Mesothelial cell of epicardium (in vitro differentiated cells): ENCODE results near the gene KRT77. TPM values are rescaled to one million over a fixed set of nuclear protein-coding genes. Genes with fewer than 3 reads are reported as not detected.

Experiments used
- DNase-seq, 2 experiments: peaks; one replicate each; pipeline ENCODE4 v3.0.0; 2021; ENCODE audit warnings: low spot score in 2 of 2; ENCODE audit not compliant: unreplicated experiment in 2 of 2
- H3K27ac Mint-ChIP-seq: 2 replicates; pipeline ENCODE4 v1.8.0; 2021; ENCODE audit warnings: mixed read lengths
- H3K27me3 Mint-ChIP-seq: 2 replicates; pipeline ENCODE4 v1.8.0; 2021; ENCODE audit warnings: low read depth, mixed read lengths
- H3K36me3 Mint-ChIP-seq: 2 replicates; pipeline ENCODE4 v1.8.0; 2021; ENCODE audit warnings: mixed read lengths
- H3K4me1 Mint-ChIP-seq: 2 replicates; pipeline ENCODE4 v1.8.0; 2021; ENCODE audit warnings: mixed read lengths
- H3K4me3 Mint-ChIP-seq: 2 replicates; pipeline ENCODE4 v1.8.0; 2021; ENCODE audit warnings: mild to moderate bottlenecking, moderate library complexity, mixed read lengths
- H3K9me3 Mint-ChIP-seq: 2 replicates; pipeline ENCODE4 v1.8.0; 2021; ENCODE audit warnings: mixed read lengths
- CTCF ChIP-seq: fragments of 200-600 bp; sonication (generic); IDR thresholded peaks from one replicate; pipeline ENCODE4 v1.5.0; 2021; ENCODE audit warnings: antibody characterized with exemption; ENCODE audit not compliant: unreplicated experiment
- total RNA-seq: library from RNA; stranded (reverse); gene quantifications from 3 replicates; pipeline ENCODE4 v1.2.1, GENCODE V29; 2021

Gene KRT77
- total RNA-seq, 1 donor from 2014 or later: not detected

- no peaks in the 10 kb centered on the region for H3K9me3 Mint-ChIP-seq
- H3K27ac Mint-ChIP-seq: no peak overlapping the region
- H3K27me3 Mint-ChIP-seq: peaks cover 94% of the 10 kb centered on the region
- peaks cover 8% of the 10 kb centered on the region for H3K4me1 Mint-ChIP-seq
- no peaks in the 10 kb centered on the region for H3K36me3 Mint-ChIP-seq
- no peak for DNase-seq
- peak overlapping the region; percentile 63 for H3K4me3 Mint-ChIP-seq
- TF ChIP-seq CTCF: no peak
Observed at GRCh38 chr12:52691841-52692150, 11.5 kb downstream of the KRT77 start.

GRCh38 chr12:52691076-52691840 lies 12.1 kb downstream of the KRT77 start:
- DNase-seq: peak; percentile 36 to 51
- peaks cover 8% of the 10 kb centered on the region for H3K4me1 Mint-ChIP-seq
- H3K9me3 Mint-ChIP-seq: no peaks in the 10 kb centered on the region
- peaks cover 94% of the 10 kb centered on the region for H3K27me3 Mint-ChIP-seq
- no peak overlapping the region for H3K27ac Mint-ChIP-seq
- no peaks in the 10 kb centered on the region for H3K36me3 Mint-ChIP-seq
- TF ChIP-seq CTCF: no peak
- H3K4me3 Mint-ChIP-seq: peak overlapping the region; percentile 63

- DNase-seq: no peak
- H3K4me3 Mint-ChIP-seq: peak overlapping the region; percentile 63
- no peaks in the 10 kb centered on the region for H3K9me3 Mint-ChIP-seq
- no peak overlapping the region for H3K27ac Mint-ChIP-seq
- no peaks in the 10 kb centered on the region for H3K36me3 Mint-ChIP-seq
- peaks cover 8% of the 10 kb centered on the region for H3K4me1 Mint-ChIP-seq
- TF ChIP-seq CTCF: no peak
- H3K27me3 Mint-ChIP-seq: peaks cover 94% of the 10 kb centered on the region
Observed at GRCh38 chr12:52690351-52691075, 12.8 kb downstream of the KRT77 start.

GRCh38 chr12:52689936-52690335 lies 13.4 kb downstream of the KRT77 start:
- H3K4me1 Mint-ChIP-seq: peaks cover 8% of the 10 kb centered on the region
- H3K36me3 Mint-ChIP-seq: no peaks in the 10 kb centered on the region
- TF ChIP-seq CTCF: no peak
- no peak for DNase-seq
- peaks cover 94% of the 10 kb centered on the region for H3K27me3 Mint-ChIP-seq
- peak overlapping the region; percentile 12 for H3K4me3 Mint-ChIP-seq
- H3K9me3 Mint-ChIP-seq: no peaks in the 10 kb centered on the region
- no peak overlapping the region for H3K27ac Mint-ChIP-seq

- Mint-ChIP-seq H3K4me3 (no peak overlapping the region), H3K27me3 (peaks cover 95% of the 10 kb centered on the region), H3K4me1 (peaks cover 8% of the 10 kb centered on the region), H3K27ac (no peak overlapping the region), H3K36me3 (no peaks in the 10 kb centered on the region), H3K9me3 (no peaks in the 10 kb centered on the region)
- no peak for TF ChIP-seq CTCF
- DNase-seq: no peak
Observed at GRCh38 chr12:52689239-52689638, 14.1 kb downstream of the KRT77 start.
